DOHH2 (cell line): ENCODE data around the gene MICU2.

Source experiments
- H3F3A ChIP-seq: fragments of 200-600 bp; sonication (generic), shearing (Covaris generic); 2 replicates; pipeline ENCODE4 v1.6.0; 2016; ENCODE audit warnings: antibody characterized with exemption, mild to moderate bottlenecking; ENCODE audit not compliant: control insufficient read depth, insufficient read depth
- H3K27ac ChIP-seq: fragments of 200-600 bp; sonication (generic); 2 replicates; pipeline ENCODE4 v1.5.1; 2014; ENCODE audit warnings: low read depth, mild to moderate bottlenecking, low read length, moderate library complexity
- H3K27me3 ChIP-seq: fragments of 200-600 bp; sonication (generic); 2 replicates; pipeline ENCODE4 v1.6.1; 2014; ENCODE audit warnings: mild to moderate bottlenecking, low read length, mixed read lengths; ENCODE audit not compliant: control insufficient read depth
- H3K36me3 ChIP-seq: fragments of 200-600 bp; sonication (generic); 2 replicates; pipeline ENCODE4 v1.6.1; 2014; ENCODE audit warnings: mild to moderate bottlenecking, low read length, moderate library complexity, mixed read lengths; ENCODE audit not compliant: control insufficient read depth
- H3K4me1 ChIP-seq: fragments of 200-600 bp; sonication (generic); 2 replicates; pipeline ENCODE4 v1.6.1; 2014; ENCODE audit warnings: mild to moderate bottlenecking, low read length, mixed read lengths; ENCODE audit not compliant: control insufficient read depth
- H3K4me2 ChIP-seq: fragments of 200-600 bp; sonication (generic); 2 replicates; pipeline ENCODE4 v1.6.0; 2014; ENCODE audit warnings: mild to moderate bottlenecking, low read length, moderate library complexity
- H3K4me3 ChIP-seq: fragments of 200-600 bp; sonication (generic); 2 replicates; pipeline ENCODE4 v1.5.1; 2014; ENCODE audit warnings: mild to moderate bottlenecking, low read length, mixed read lengths
- H3K79me2 ChIP-seq: fragments of 200-600 bp; sonication (generic); 2 replicates; pipeline ENCODE4 v1.6.1; 2014; ENCODE audit warnings: mild to moderate bottlenecking, low read length, mixed read lengths; ENCODE audit not compliant: control insufficient read depth
- H3K9me2 ChIP-seq: fragments of 200-600 bp; sonication (generic); replicated peaks from 2 replicates; pipeline ENCODE4 v1.6.1; 2014; ENCODE audit warnings: mild to moderate bottlenecking, low read length, mixed read lengths; ENCODE audit not compliant: control insufficient read depth
- H3K9me3 ChIP-seq: fragments of 200-600 bp; sonication (generic); 2 replicates; pipeline ENCODE4 v1.6.1; 2014; ENCODE audit warnings: antibody characterized with exemption, low read length, mixed read lengths; ENCODE audit not compliant: control insufficient read depth, insufficient read depth
- H4K20me1 ChIP-seq: fragments of 200-600 bp; sonication (generic); 2 replicates; pipeline ENCODE4 v1.6.0; 2014; ENCODE audit warnings: low read depth, mild to moderate bottlenecking, antibody characterized with exemption, low read length, moderate library complexity; ENCODE audit not compliant: control insufficient read depth, insufficient read depth
- EZH2phosphoT487 ChIP-seq: fragments of 200-600 bp; sonication (generic); IDR thresholded peaks from 2 replicates; pipeline ENCODE4 v1.6.1; 2017; ENCODE audit warnings: borderline replicate concordance, mild to moderate bottlenecking, antibody characterized with exemption, low read length, moderate library complexity, mixed read lengths
- TF ChIP-seq, protein P1 (sequence below): fragments of 200-600 bp; sonication (generic); IDR thresholded peaks from one replicate; pipeline ENCODE4 v1.5.1; 2014; ENCODE audit warnings: antibody characterized with exemption, mild to moderate bottlenecking, low read depth, low read length; ENCODE audit not compliant: poor library complexity, severe bottlenecking

Gene MICU2

DNA sequence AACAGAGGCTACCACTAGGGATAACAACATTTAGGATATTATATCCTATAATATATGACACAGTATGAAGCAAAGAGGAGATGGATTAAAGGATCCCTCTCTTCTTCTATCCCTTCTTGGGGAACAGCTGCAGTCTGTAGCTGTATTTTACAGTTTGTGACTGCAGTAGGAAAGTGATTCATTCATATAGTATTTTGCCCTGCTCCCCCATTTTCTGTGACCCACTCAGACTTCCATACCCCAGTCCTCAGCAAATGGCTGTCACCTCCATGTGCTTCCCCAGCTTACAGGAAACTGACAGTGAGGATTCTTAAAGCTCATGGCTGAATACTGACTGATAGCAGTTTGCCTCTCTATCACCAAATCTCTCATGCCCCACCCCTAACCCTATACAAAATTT is 27.5 kb downstream of the MICU2 start:
- H3K9me2 ChIP-seq = no peaks in the 10 kb centered on the region
- no peaks in the 10 kb centered on the region for H3K27me3 ChIP-seq
- H3F3A ChIP-seq = no peaks in the 10 kb centered on the region
- no peaks in the 10 kb centered on the region for H3K9me3 ChIP-seq
- H3K4me1 ChIP-seq = peaks cover 10% of the 10 kb centered on the region
- H3K4me3 ChIP-seq = no peak overlapping the region
- H3K79me2 ChIP-seq = peaks cover 61% of the 10 kb centered on the region
- H3K36me3 ChIP-seq = no peaks in the 10 kb centered on the region
- TF ChIP-seq EZH2phosphoT487 = no peak
- no peaks in the 10 kb centered on the region for H4K20me1 ChIP-seq
- H3K27ac ChIP-seq = no peak overlapping the region
- H3K4me2 ChIP-seq = no peak overlapping the region

DNA sequence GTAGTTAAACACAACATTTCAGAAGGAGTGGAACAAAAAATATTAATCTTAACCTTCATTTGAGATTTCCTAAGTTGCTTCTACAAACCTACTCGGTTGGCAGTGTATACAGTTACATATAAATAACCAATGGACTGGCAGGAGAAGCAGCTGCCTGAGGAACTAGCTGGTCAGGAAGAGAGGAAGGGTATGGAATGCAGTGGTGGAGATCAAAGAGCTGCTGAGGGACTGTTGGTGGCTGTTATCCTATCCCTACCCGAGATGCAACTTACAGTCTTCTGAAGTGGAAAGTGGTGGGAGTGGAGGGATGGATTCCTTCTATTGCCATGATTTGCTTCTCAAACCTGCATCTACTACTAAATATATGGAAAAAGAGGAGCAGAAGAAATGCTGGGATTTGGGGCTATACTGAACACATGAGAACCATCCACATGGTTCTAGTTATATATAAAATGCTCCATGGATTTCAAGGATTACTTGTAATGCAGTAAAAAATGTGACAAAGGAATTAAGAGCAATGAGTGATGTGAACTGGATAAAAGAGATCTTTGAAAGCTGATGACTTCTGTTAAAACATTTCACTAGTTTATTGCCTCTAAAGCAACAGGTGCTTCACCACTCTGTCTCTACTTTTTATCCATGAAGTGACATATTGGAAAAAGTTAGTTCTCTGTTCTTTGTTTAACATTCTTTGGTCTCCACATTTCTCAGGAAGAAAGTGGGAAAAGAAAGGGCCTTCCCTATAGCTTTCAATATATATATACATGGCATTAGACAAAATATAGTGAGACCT is 29.9 kb downstream of the MICU2 start:
- TF ChIP-seq EZH2phosphoT487 = no peak
- TF ChIP-seq, protein P1, sequence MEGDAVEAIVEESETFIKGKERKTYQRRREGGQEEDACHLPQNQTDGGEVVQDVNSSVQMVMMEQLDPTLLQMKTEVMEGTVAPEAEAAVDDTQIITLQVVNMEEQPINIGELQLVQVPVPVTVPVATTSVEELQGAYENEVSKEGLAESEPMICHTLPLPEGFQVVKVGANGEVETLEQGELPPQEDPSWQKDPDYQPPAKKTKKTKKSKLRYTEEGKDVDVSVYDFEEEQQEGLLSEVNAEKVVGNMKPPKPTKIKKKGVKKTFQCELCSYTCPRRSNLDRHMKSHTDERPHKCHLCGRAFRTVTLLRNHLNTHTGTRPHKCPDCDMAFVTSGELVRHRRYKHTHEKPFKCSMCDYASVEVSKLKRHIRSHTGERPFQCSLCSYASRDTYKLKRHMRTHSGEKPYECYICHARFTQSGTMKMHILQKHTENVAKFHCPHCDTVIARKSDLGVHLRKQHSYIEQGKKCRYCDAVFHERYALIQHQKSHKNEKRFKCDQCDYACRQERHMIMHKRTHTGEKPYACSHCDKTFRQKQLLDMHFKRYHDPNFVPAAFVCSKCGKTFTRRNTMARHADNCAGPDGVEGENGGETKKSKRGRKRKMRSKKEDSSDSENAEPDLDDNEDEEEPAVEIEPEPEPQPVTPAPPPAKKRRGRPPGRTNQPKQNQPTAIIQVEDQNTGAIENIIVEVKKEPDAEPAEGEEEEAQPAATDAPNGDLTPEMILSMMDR = no peak

DNA sequence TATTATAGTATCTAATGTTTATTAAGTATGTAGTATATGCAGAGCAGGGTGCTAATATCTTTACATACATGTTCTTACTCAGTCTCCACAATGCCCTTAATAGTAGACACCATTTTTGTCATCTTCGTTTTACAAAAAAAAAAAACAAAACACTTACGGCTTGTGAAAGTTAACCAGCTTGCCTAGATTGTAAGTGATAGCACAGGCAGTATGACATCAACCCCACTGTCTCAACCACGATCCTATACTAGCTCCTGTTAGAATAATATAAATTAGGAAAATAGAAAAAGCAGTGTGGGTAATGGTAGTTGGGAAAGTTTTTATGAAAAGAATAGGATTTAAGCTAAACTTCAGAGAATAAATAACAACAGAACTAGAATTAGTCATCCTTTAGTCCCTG is 34.3 kb downstream of the MICU2 start:
- Histone ChIP-seq H3K27me3 (no peaks in the 10 kb centered on the region), H3K9me3 (no peaks in the 10 kb centered on the region), H3K36me3 (peaks cover 11% of the 10 kb centered on the region), H3K27ac (no peak overlapping the region), H3F3A (no peaks in the 10 kb centered on the region), H3K4me3 (no peak overlapping the region), H3K9me2 (no peaks in the 10 kb centered on the region), H3K4me1 (peaks cover 3% of the 10 kb centered on the region), H3K4me2 (no peak overlapping the region), H4K20me1 (no peaks in the 10 kb centered on the region), H3K79me2 (peaks cover 33% of the 10 kb centered on the region)
- TF ChIP-seq EZH2phosphoT487 = no peak
- TF ChIP-seq, protein P1 = no peak

More for the DNA sequence above, 29.9 kb downstream of the MICU2 start:
- Histone ChIP-seq H3K79me2 (peaks cover 53% of the 10 kb centered on the region), H3K27ac (no peak overlapping the region), H3F3A (no peaks in the 10 kb centered on the region), H3K36me3 (no peaks in the 10 kb centered on the region), H3K4me1 (peaks cover 2% of the 10 kb centered on the region), H3K27me3 (no peaks in the 10 kb centered on the region), H3K4me3 (no peak overlapping the region), H3K9me3 (no peaks in the 10 kb centered on the region), H3K9me2 (no peaks in the 10 kb centered on the region), H3K4me2 (no peak overlapping the region), H4K20me1 (no peaks in the 10 kb centered on the region)

DNA sequence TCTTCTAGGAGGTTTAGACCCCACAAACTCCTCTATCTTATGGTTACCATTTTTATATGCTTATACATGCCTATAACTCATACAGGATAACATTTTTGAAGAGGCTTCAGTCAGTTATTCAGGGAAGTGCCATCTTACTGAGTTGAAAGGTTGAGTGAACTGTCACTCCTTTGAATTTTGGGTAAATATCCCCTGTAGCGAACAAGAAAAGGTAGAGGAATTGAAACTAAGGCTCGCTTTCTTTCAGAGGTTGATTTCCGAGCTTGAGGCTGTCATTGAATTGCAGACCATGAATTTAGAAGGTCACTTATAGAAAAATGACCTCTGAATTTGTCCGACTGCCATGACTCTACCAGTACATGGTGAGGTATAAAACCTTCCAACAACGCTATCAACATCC is 35.1 kb downstream of the MICU2 start:
- H3K9me3 ChIP-seq = no peaks in the 10 kb centered on the region
- H3K79me2 ChIP-seq = peaks cover 25% of the 10 kb centered on the region
- TF ChIP-seq, protein P1 = no peak
- no peak for TF ChIP-seq EZH2phosphoT487
- H3K36me3 ChIP-seq = peaks cover 19% of the 10 kb centered on the region
- no peak overlapping the region for H3K4me2 ChIP-seq
- H3K4me1 ChIP-seq = peaks cover 3% of the 10 kb centered on the region
- H3K27me3 ChIP-seq = no peaks in the 10 kb centered on the region
- no peaks in the 10 kb centered on the region for H3K9me2 ChIP-seq
- H3F3A ChIP-seq = no peaks in the 10 kb centered on the region
- no peak overlapping the region for H3K27ac ChIP-seq
- H4K20me1 ChIP-seq = no peaks in the 10 kb centered on the region
- H3K4me3 ChIP-seq = no peak overlapping the region
